Body of pancreas (tissue), 4 donors: ENCODE results near the gene TMEM186.
"Not testable (repeated sequence)": the region's sequence is repeated elsewhere in the genome, so short reads cannot be mapped to it uniquely, and the experiment has no call there.

Experiments
- POLR2A ChIP-seq, 3 donors: fragments of 450-650 bp; IDR thresholded peaks; one replicate each; pipeline ENCODE4 v1.6.1; 2016; ENCODE audit warnings: antibody characterized with exemption in 3 of 3, mild to moderate bottlenecking in 2 of 3
- TF ChIP-seq, protein P1 (sequence below), 7 experiments: fragments of 450-650 bp in 4 of 7; fragments of 200-600 bp in 3 of 7; sonication (generic) in 3 of 7; IDR thresholded peaks; one replicate each; pipeline ENCODE4 v1.5.1; 2016 to 2019; ENCODE audit warnings: antibody characterized with exemption in 7 of 7

DNA sequence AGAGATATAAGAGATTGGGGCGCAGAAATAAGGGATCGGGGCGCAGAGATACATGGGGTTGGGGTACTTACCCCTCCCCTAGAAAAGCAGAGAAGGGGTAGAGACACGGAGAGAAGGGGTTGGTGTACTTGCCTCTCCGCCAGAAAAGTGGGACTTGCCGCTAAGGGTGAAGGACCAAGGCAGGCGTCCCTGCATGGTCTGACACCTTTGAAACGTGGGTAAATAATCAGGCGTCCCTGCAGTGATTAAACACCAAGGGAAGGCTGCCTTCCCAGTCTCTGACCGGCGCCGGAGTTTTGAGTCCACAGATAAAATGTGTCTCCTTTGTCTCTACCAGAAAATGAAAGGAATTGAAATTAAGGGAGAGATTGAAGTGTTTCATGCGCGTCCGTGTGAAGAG lies 40.2 kb upstream of the TMEM186 start:
- TF ChIP-seq, protein P1, sequence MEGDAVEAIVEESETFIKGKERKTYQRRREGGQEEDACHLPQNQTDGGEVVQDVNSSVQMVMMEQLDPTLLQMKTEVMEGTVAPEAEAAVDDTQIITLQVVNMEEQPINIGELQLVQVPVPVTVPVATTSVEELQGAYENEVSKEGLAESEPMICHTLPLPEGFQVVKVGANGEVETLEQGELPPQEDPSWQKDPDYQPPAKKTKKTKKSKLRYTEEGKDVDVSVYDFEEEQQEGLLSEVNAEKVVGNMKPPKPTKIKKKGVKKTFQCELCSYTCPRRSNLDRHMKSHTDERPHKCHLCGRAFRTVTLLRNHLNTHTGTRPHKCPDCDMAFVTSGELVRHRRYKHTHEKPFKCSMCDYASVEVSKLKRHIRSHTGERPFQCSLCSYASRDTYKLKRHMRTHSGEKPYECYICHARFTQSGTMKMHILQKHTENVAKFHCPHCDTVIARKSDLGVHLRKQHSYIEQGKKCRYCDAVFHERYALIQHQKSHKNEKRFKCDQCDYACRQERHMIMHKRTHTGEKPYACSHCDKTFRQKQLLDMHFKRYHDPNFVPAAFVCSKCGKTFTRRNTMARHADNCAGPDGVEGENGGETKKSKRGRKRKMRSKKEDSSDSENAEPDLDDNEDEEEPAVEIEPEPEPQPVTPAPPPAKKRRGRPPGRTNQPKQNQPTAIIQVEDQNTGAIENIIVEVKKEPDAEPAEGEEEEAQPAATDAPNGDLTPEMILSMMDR (IDR thresholded peaks at IDR 0.05) = not testable (repeated sequence)
- TF ChIP-seq POLR2A (IDR thresholded peaks at IDR 0.05) = not testable (repeated sequence)
